SK-N-SH treated with all-trans-retinoic acid at 6 μM for 48 hours (cell line): Measurements from ENCODE around the gene KCND1.

ENCODE experiments used
- ATAC-seq: fragments of 200-7000 bp; cut with Tn5 transposase; 3 replicates; pipeline ENCODE4 v1.9.1; 2020; ENCODE audit warnings: mild to moderate bottlenecking, moderate library complexity
- ARNTL ChIP-seq: fragments of 450-650 bp; formaldehyde crosslinking; IDR thresholded peaks from 2 replicates; pipeline ENCODE4 v1.5.0; 2020; ENCODE audit warnings: low read depth, mild to moderate bottlenecking, moderate library complexity, borderline replicate concordance
- CSDC2 ChIP-seq: fragments of 250-450 bp; sonication (Bioruptor Pico); IDR thresholded peaks from 2 replicates; pipeline ENCODE4 v1.5.0; 2020; ENCODE audit warnings: mild to moderate bottlenecking, moderate library complexity
- ESRRG ChIP-seq: fragments of 250-450 bp; sonication (Bioruptor Pico); IDR thresholded peaks from 2 replicates; pipeline ENCODE4 v1.6.1; 2021; ENCODE audit warnings: mild to moderate bottlenecking
- GLIS3 ChIP-seq: fragments of 250-450 bp; sonication (Bioruptor Pico); IDR thresholded peaks from 2 replicates; pipeline ENCODE4 v1.5.0; 2020; ENCODE audit warnings: mild to moderate bottlenecking, moderate library complexity
- ISL1 ChIP-seq: fragments of 250-450 bp; sonication (Bioruptor Pico); IDR thresholded peaks from 2 replicates; pipeline ENCODE4 v2.1.2; 2022; ENCODE audit warnings: mild to moderate bottlenecking, moderate library complexity
- OSR1 ChIP-seq: fragments of 250-450 bp; sonication (Bioruptor Pico); IDR thresholded peaks from 2 replicates; pipeline ENCODE4 v1.8.0; 2022; ENCODE audit warnings: moderate library complexity, mild to moderate bottlenecking, inconsistent platforms
- PPARA ChIP-seq: fragments of 250-450 bp; sonication (Bioruptor Pico); IDR thresholded peaks from 2 replicates; pipeline ENCODE4 v1.5.0; 2020; ENCODE audit warnings: mild to moderate bottlenecking, borderline replicate concordance
- RARB ChIP-seq: fragments of 250-450 bp; sonication (Bioruptor Pico); IDR thresholded peaks from 2 replicates; pipeline ENCODE4 v1.8.0; 2021; ENCODE audit warnings: mild to moderate bottlenecking, moderate library complexity
- SNAI2 ChIP-seq: fragments of 250-450 bp; sonication (Bioruptor Pico); IDR thresholded peaks from 2 replicates; pipeline ENCODE4 v1.5.0; 2020; ENCODE audit warnings: mild to moderate bottlenecking, moderate library complexity
- TCF4 ChIP-seq: fragments of 250-450 bp; sonication (Bioruptor Pico); IDR thresholded peaks from 2 replicates; pipeline ENCODE4 v1.8.0; 2021; ENCODE audit warnings: mild to moderate bottlenecking, moderate library complexity, borderline replicate concordance
- TOX ChIP-seq: fragments of 250-450 bp; sonication (Bioruptor Pico); IDR thresholded peaks from 2 replicates; pipeline ENCODE4 v1.8.0; 2021; ENCODE audit warnings: mild to moderate bottlenecking, moderate library complexity, borderline replicate concordance
- ZC3H10 ChIP-seq: fragments of 250-450 bp; sonication (Bioruptor Pico); IDR thresholded peaks from 2 replicates; pipeline ENCODE4 v1.5.1; 2021; ENCODE audit warnings: mild to moderate bottlenecking, moderate library complexity
- ZFP3 ChIP-seq: fragments of 250-450 bp; sonication (Bioruptor Pico); IDR thresholded peaks from 2 replicates; pipeline ENCODE4 v1.5.0; 2020; ENCODE audit warnings: mild to moderate bottlenecking, moderate library complexity
- ZFP30 ChIP-seq: fragments of 450-650 bp; formaldehyde crosslinking; IDR thresholded peaks from 2 replicates; pipeline ENCODE4 v1.5.0; 2022; ENCODE audit warnings: mild to moderate bottlenecking, moderate library complexity
- ZNF565 ChIP-seq: fragments of 450-650 bp; formaldehyde crosslinking; conservative IDR thresholded peaks from 2 replicates; pipeline ENCODE4 v1.5.0; 2020; ENCODE audit warnings: low read depth, mild to moderate bottlenecking, moderate library complexity
- ZNF8 ChIP-seq: fragments of 450-650 bp; formaldehyde crosslinking; IDR thresholded peaks from 2 replicates; pipeline ENCODE4 v1.5.0; 2020; ENCODE audit warnings: mild to moderate bottlenecking, moderate library complexity
- TF ChIP-seq, protein P1 (sequence below): fragments of 250-450 bp; sonication (Bioruptor Pico); IDR thresholded peaks from 2 replicates; pipeline ENCODE4 v1.5.1; 2020; ENCODE audit warnings: low read depth, mild to moderate bottlenecking, moderate library complexity
- TF ChIP-seq, protein P2 (sequence below): fragments of 250-450 bp; sonication (Bioruptor Pico); IDR thresholded peaks from 2 replicates; pipeline ENCODE4 v1.5.0; 2020; ENCODE audit warnings: mild to moderate bottlenecking, moderate library complexity
- TF ChIP-seq, protein P3 (sequence below): fragments of 250-450 bp; sonication (Bioruptor Pico); IDR thresholded peaks from 2 replicates; pipeline ENCODE4 v1.8.0; 2021; ENCODE audit warnings: low read depth, mild to moderate bottlenecking, moderate library complexity, borderline replicate concordance
- TF ChIP-seq, protein P4 (sequence below): fragments of 250-450 bp; sonication (Bioruptor Pico); IDR thresholded peaks from 2 replicates; pipeline ENCODE4 v1.5.1; 2021; ENCODE audit warnings: mild to moderate bottlenecking, moderate library complexity
- TF ChIP-seq, protein P5 (sequence below): fragments of 250-450 bp; sonication (Bioruptor Pico); IDR thresholded peaks from 2 replicates; pipeline ENCODE4 v1.8.0; 2020; ENCODE audit warnings: mild to moderate bottlenecking, moderate library complexity, borderline replicate concordance

Gene KCND1

DNA sequence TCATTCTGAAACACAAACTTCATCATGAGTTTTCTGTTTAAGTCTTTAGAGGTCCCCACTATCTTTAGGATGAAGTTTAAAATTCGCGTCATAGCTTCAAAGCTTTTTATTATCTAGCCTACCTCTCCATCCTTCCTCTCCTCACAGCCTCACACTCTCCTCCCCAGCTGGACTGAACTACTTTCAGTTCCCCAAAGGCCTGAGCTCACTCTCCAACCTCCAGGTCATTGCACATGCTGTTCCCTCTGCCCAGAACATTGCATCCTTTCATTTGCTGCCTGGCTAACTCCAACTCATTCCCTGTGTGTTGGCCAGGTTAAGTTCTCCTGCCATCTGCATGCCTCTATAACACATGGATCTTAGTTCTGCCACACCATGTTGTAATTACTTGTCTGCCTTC lies 11.4 kb downstream of the KCND1 start:
- no peak for TF ChIP-seq SNAI2 (CRISPR knock-in tag)
- no peak for TF ChIP-seq GLIS3 (CRISPR knock-in tag)
- TF ChIP-seq, protein P1, sequence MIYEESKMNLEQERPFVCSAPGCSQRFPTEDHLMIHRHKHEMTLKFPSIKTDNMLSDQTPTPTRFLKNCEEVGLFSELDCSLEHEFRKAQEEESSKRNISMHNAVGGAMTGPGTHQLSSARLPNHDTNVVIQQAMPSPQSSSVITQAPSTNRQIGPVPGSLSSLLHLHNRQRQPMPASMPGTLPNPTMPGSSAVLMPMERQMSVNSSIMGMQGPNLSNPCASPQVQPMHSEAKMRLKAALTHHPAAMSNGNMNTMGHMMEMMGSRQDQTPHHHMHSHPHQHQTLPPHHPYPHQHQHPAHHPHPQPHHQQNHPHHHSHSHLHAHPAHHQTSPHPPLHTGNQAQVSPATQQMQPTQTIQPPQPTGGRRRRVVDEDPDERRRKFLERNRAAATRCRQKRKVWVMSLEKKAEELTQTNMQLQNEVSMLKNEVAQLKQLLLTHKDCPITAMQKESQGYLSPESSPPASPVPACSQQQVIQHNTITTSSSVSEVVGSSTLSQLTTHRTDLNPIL (CRISPR knock-in tag): no peak
- no peak for TF ChIP-seq CSDC2 (CRISPR knock-in tag)
- no peak for TF ChIP-seq ZFP30 (CRISPR knock-in tag)
- TF ChIP-seq TCF4 (CRISPR knock-in tag): no peak
- no peak for ATAC-seq

DNA sequence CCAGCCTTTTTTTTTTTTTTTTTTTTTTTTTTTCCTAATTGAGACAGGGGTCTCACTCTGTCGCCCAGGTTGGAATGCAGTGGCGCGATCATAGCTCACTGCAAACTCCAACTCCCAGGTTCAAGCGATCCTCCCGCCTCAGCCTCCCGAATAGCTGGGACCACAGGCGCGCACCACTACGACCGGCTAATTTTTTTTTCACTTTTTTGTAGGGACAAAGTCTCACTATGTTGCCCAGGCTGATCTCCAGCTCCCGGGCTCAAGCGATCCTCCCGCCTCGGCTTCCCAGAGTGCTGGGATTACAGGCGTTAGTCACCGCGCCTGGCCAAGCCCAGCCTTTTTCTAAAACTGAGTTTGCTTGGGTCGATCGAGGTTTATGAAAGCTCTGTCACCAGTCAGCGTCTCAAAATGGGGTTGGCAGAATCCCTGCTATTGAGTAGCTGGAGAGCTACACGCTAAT lies 13.0 kb downstream of the KCND1 start:
- no peak for TF ChIP-seq ZFP30 (CRISPR knock-in tag)
- no peak for TF ChIP-seq ESRRG
- TF ChIP-seq, protein P1 (CRISPR knock-in tag): no peak
- no peak for TF ChIP-seq OSR1 (CRISPR knock-in tag)
- no peak for TF ChIP-seq ZNF8 (CRISPR knock-in tag)
- no peak for TF ChIP-seq PPARA (CRISPR knock-in tag)
- TF ChIP-seq, protein P2, sequence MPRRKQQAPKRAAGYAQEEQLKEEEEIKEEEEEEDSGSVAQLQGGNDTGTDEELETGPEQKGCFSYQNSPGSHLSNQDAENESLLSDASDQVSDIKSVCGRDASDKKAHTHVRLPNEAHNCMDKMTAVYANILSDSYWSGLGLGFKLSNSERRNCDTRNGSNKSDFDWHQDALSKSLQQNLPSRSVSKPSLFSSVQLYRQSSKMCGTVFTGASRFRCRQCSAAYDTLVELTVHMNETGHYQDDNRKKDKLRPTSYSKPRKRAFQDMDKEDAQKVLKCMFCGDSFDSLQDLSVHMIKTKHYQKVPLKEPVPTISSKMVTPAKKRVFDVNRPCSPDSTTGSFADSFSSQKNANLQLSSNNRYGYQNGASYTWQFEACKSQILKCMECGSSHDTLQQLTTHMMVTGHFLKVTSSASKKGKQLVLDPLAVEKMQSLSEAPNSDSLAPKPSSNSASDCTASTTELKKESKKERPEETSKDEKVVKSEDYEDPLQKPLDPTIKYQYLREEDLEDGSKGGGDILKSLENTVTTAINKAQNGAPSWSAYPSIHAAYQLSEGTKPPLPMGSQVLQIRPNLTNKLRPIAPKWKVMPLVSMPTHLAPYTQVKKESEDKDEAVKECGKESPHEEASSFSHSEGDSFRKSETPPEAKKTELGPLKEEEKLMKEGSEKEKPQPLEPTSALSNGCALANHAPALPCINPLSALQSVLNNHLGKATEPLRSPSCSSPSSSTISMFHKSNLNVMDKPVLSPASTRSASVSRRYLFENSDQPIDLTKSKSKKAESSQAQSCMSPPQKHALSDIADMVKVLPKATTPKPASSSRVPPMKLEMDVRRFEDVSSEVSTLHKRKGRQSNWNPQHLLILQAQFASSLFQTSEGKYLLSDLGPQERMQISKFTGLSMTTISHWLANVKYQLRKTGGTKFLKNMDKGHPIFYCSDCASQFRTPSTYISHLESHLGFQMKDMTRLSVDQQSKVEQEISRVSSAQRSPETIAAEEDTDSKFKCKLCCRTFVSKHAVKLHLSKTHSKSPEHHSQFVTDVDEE (CRISPR knock-in tag): no peak
- no peak for TF ChIP-seq TOX (CRISPR knock-in tag)
- TF ChIP-seq, protein P3, sequence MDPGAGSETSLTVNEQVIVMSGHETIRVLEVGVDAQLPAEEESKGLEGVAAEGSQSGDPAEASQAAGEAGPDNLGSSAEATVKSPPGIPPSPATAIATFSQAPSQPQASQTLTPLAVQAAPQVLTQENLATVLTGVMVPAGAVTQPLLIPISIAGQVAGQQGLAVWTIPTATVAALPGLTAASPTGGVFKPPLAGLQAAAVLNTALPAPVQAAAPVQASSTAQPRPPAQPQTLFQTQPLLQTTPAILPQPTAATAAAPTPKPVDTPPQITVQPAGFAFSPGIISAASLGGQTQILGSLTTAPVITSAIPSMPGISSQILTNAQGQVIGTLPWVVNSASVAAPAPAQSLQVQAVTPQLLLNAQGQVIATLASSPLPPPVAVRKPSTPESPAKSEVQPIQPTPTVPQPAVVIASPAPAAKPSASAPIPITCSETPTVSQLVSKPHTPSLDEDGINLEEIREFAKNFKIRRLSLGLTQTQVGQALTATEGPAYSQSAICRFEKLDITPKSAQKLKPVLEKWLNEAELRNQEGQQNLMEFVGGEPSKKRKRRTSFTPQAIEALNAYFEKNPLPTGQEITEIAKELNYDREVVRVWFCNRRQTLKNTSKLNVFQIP: no peak
- TF ChIP-seq, protein P4, sequence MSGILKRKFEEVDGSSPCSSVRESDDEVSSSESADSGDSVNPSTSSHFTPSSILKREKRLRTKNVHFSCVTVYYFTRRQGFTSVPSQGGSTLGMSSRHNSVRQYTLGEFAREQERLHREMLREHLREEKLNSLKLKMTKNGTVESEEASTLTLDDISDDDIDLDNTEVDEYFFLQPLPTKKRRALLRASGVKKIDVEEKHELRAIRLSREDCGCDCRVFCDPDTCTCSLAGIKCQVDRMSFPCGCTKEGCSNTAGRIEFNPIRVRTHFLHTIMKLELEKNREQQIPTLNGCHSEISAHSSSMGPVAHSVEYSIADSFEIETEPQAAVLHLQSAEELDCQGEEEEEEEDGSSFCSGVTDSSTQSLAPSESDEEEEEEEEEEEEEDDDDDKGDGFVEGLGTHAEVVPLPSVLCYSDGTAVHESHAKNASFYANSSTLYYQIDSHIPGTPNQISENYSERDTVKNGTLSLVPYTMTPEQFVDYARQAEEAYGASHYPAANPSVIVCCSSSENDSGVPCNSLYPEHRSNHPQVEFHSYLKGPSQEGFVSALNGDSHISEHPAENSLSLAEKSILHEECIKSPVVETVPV: no peak
- no peak for TF ChIP-seq ZFP3 (CRISPR knock-in tag)
- TF ChIP-seq SNAI2 (CRISPR knock-in tag): no peak
- no peak for TF ChIP-seq CSDC2 (CRISPR knock-in tag)

DNA sequence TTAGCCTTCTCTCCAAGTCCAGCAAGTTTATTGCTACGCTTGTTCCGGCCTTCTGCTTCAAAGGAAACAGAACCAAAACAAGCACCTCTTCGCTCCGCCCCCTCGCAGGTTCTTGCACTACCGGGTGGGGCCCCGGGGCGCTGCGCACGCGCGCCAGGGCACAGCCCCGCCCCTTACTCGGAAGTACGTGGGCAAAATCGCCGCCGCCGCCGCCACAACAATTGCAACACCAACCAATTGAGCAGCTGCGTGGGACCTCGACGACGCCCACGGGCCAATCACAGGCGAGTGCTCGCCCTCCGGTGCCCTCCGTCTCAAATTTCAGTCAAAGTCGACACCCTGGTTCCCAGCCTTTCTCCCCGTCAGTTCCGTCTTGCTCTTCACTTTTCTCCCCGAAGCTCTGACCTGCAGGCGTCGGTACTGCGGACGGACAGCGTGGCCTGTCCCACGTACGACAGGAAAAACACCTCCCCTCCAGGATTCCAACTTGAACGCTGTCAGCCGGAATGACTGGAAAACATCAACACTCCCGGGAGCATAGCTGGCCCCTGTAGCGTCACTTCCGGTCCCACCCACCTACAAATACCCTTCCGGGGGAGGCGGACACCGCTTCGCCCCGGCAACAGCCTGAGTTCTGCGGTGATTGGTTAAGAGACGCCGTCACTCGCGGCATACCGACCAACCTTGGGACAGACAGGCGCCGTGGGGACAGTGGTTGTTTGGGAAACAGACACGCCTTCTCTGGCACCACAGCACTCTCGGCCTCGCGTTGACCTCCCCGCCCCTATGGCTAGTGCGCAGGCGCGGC lies 13.6 kb downstream of the KCND1 start:
- TF ChIP-seq, protein P2 (CRISPR knock-in tag): 0 out of 2 replicates have a peak, but pooled peaks have one; percentile 39
- TF ChIP-seq RARB (CRISPR knock-in tag) (no peak), ZNF8 (CRISPR knock-in tag) (no peak), ZNF565 (no peak), ARNTL (no peak), ZFP3 (CRISPR knock-in tag) (no peak), TCF4 (CRISPR knock-in tag) (no peak; the same call in 1 of the 2 replicates), GLIS3 (CRISPR knock-in tag) (0 out of 2 replicates have a peak, but pooled peaks have one; percentile 67), ZC3H10 (CRISPR knock-in tag) (no peak), ISL1 (no peak), PPARA (CRISPR knock-in tag) (no peak)
- TF ChIP-seq, protein P1 (CRISPR knock-in tag): no peak
- TF ChIP-seq, protein P5, sequence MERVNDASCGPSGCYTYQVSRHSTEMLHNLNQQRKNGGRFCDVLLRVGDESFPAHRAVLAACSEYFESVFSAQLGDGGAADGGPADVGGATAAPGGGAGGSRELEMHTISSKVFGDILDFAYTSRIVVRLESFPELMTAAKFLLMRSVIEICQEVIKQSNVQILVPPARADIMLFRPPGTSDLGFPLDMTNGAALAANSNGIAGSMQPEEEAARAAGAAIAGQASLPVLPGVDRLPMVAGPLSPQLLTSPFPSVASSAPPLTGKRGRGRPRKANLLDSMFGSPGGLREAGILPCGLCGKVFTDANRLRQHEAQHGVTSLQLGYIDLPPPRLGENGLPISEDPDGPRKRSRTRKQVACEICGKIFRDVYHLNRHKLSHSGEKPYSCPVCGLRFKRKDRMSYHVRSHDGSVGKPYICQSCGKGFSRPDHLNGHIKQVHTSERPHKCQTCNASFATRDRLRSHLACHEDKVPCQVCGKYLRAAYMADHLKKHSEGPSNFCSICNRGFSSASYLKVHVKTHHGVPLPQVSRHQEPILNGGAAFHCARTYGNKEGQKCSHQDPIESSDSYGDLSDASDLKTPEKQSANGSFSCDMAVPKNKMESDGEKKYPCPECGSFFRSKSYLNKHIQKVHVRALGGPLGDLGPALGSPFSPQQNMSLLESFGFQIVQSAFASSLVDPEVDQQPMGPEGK: peak; percentile 16; the same call in 1 of the 2 replicates
- ATAC-seq: peak; percentile 96

More for the DNA sequence above, 13.0 kb downstream of the KCND1 start:
- peak; percentile 15 for ATAC-seq
